ENCODE data around the gene FCN1. TPM values are rescaled to one million over a fixed set of nuclear protein-coding genes. Genes with fewer than 3 reads are reported as not detected.

FCN1 gene
- total and polyA plus RNA-seq, 2 of the 8 experiments (the other 6 are each of a cell fraction or from before 2014, with no cell fraction given), result not detected

GRCh38 chr9:134875371-134875770 lies 42.3 kb downstream of the FCN1 start:
- no peak overlapping the region for H4K91ac ChIP-seq (replicated peaks; ENCODE audit: insufficient read length, low read length)
- no peak overlapping the region for H2BK15ac ChIP-seq (ENCODE audit: low read length)
- H3K9ac ChIP-seq (replicated peaks in 1 of 4; ENCODE audit: extremely low read depth in 1 of 4, low read depth in 3 of 4, low read length in 3 of 4), result no peak overlapping the region
- no peak overlapping the region for H3K4me3 ChIP-seq (ENCODE audit: extremely low read depth in 1 of 4, insufficient read depth in 2 of 4, low read depth in 3 of 4, low read length in 4 of 4)
- no peaks in the 10 kb centered on the region for H3K79me1 ChIP-seq (ENCODE audit: low read depth, low read length)
- no peak overlapping the region for H4K5ac ChIP-seq (ENCODE audit: insufficient read length, low read depth, low read length)
- H3K9me3 ChIP-seq (ENCODE audit: insufficient read depth in 2 of 2, low read depth in 1 of 2, low read length in 1 of 2), result no peaks in the 10 kb centered on the region; a peak in 1 of 4 replicates
- no peak for TF ChIP-seq YY1 (IDR thresholded peaks at IDR 0.05; ENCODE audit: low read depth, low read length)
- no peaks in the 10 kb centered on the region for H3K4me1 ChIP-seq (replicated peaks in 1 of 4; ENCODE audit: control insufficient read depth in 3 of 4, insufficient read depth in 4 of 4, low read length in 3 of 4)
- DNase-seq (ENCODE audit: low read depth in 1 of 2, low spot score in 2 of 2) (no peak), FAIRE-seq (no peak)
- no peaks in the 10 kb centered on the region for H3K23me2 ChIP-seq (ENCODE audit: low read depth, low read length)
- H3K79me2 ChIP-seq (ENCODE audit: control insufficient read depth in 1 of 2, insufficient read depth in 2 of 2, low read length in 2 of 2), result no peaks in the 10 kb centered on the region
- ChIA-PET CTCF (ENCODE audit: partially characterized antibody) (interaction anchor here (1.6 to 2.1 kb wide), 2 partner anchors 38 to 92 kb away, joined by 3 to 7 read pairs; no protein-coding TSS in a partner anchor), POLR2A (ENCODE audit: partially characterized antibody) (no interaction called here)
- H4K20me1 ChIP-seq (replicated peaks in 1 of 2; ENCODE audit: control insufficient read depth in 1 of 2, insufficient read depth in 2 of 2, low read length in 2 of 2), result no peaks in the 10 kb centered on the region
- no peak overlapping the region for H3K18ac ChIP-seq (ENCODE audit: extremely low read depth, low read length)
- no peak overlapping the region for H2AK5ac ChIP-seq (ENCODE audit: low read depth, low read length)
- no peak overlapping the region for H3K4ac ChIP-seq (replicated peaks; ENCODE audit: insufficient read length, low read depth, low read length)
- H3K23ac ChIP-seq (ENCODE audit: insufficient read length), result no peak overlapping the region
- H2BK12ac ChIP-seq (ENCODE audit: low read depth, low read length), result no peak overlapping the region
- WGBS, 2 experiments (ENCODE audit: extremely low coverage in 1 of 2, insufficient coverage in 1 of 2, insufficient read length in 1 of 2, insufficient replicate concordance in 2 of 2, low coverage in 1 of 2, low lambda C conversion rate in 2 of 2, missing lambda C conversion rate in 1 of 2), result 92% methylated on average over 1 of the region's 1 CpG; no CpG with 5 or more reads in 1 of the 2 experiments
- no peak overlapping the region for H3K56ac ChIP-seq (replicated peaks; ENCODE audit: insufficient read length, low read depth, low read length)
- no peak overlapping the region for H2AFZ ChIP-seq (ENCODE audit: low read length)
- no peak overlapping the region for H3K27ac ChIP-seq (ENCODE audit: low read depth, low read length)
- no peaks in the 10 kb centered on the region for H3K27me3 ChIP-seq (replicated peaks in 1 of 4; ENCODE audit: control insufficient read depth in 3 of 4, extremely low read depth in 1 of 4, insufficient read depth in 3 of 4, low read length in 3 of 4)
- H3K4me2 ChIP-seq (ENCODE audit: insufficient read depth in 1 of 2, low read depth in 2 of 2, low read length in 2 of 2), result no peak overlapping the region
- no peak overlapping the region for H2BK20ac ChIP-seq (ENCODE audit: low read length)
- H2BK5ac ChIP-seq (ENCODE audit: low read depth, low read length), result no peak overlapping the region
- H2BK120ac ChIP-seq (replicated peaks; ENCODE audit: low read depth, low read length), result no peak overlapping the region
- H4K8ac ChIP-seq (ENCODE audit: extremely low read depth, insufficient read depth, low read length), result no peak overlapping the region
- no peak overlapping the region for H3K14ac ChIP-seq (ENCODE audit: insufficient read length)
- H3K36me3 ChIP-seq (ENCODE audit: control insufficient read depth in 2 of 4, insufficient read depth in 4 of 4, low read length in 3 of 4), result no peaks in the 10 kb centered on the region

All from H1 (cell line).